ENCODE measurements around the gene KCNN4. TPM values are rescaled to one million over a fixed set of nuclear protein-coding genes. Genes with fewer than 3 reads are reported as not detected.

Gene KCNN4
- total and polyA plus RNA-seq, 2 experiments from 2014 or later: 0.86 to 3.2 TPM

DNA sequence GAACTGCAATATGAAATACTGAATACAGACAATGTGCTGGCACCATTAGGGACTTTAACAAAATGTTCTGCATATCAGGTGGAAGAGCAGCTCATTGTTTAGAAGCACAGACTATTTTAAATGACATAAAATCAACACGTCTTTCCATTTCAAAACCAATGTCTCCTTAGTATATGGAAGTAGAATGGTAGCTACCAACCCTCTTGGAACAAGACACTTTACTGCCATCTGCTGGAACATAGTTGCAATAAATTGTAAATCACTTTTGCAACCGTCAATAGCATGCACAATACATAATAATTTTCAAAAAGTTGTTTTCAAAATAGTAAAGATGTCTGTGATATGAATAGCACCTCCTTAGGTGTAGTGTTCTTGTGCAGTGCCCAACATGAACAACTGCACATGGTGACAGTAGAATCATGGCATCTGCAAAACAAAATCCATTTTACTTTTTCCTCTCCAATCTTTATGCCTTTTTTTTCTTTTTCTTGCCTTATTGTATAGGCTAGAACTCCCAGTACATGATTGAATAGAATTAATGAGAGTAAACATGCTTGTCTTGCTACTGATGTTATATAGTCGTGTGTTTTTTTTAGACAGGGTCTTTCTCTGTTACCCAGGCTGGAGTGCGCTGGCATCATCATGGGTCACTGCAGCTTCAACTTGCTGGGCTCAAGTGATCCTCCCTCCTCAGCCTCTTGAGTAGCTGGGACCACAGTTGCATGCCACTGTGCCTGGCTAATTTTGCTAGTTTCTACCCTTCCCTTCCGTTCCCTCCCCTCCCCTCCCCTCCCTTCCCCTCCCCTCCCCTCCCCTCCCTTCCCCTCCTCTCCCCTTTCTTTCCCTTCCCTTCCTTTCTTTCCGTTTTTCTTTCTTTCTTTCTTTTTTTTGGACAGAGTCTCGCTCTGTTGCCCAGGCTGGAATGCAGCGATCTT lies 29.3 kb upstream of the KCNN4 start:
- H4K20me1 ChIP-seq (replicated peaks; ENCODE audit: insufficient read depth): no peaks in the 10 kb centered on the region
- Mint-ChIP-seq H3K9me3 (peaks cover 9% of the 10 kb centered on the region; the same call in 2 of the 3 replicates), H3K4me3 (no peak overlapping the region), H3K4me1 (no peaks in the 10 kb centered on the region), H3K27ac (no peak overlapping the region), H3K36me3 (ENCODE audit: low read depth) (no peaks in the 10 kb centered on the region), H3K27me3 (ENCODE audit: insufficient read depth, low read depth, poor library complexity) (peaks cover 13% of the 10 kb centered on the region)
- H2AFZ ChIP-seq: no peak overlapping the region
- no peaks in the 10 kb centered on the region for H3K79me2 ChIP-seq (replicated peaks; ENCODE audit: insufficient read depth)
- no peaks in the 10 kb centered on the region for H3K36me3 ChIP-seq (ENCODE audit: insufficient read depth)
- peak; percentile 81 for DNase-seq (ENCODE audit: low spot score)
- TF ChIP-seq, protein P1, sequence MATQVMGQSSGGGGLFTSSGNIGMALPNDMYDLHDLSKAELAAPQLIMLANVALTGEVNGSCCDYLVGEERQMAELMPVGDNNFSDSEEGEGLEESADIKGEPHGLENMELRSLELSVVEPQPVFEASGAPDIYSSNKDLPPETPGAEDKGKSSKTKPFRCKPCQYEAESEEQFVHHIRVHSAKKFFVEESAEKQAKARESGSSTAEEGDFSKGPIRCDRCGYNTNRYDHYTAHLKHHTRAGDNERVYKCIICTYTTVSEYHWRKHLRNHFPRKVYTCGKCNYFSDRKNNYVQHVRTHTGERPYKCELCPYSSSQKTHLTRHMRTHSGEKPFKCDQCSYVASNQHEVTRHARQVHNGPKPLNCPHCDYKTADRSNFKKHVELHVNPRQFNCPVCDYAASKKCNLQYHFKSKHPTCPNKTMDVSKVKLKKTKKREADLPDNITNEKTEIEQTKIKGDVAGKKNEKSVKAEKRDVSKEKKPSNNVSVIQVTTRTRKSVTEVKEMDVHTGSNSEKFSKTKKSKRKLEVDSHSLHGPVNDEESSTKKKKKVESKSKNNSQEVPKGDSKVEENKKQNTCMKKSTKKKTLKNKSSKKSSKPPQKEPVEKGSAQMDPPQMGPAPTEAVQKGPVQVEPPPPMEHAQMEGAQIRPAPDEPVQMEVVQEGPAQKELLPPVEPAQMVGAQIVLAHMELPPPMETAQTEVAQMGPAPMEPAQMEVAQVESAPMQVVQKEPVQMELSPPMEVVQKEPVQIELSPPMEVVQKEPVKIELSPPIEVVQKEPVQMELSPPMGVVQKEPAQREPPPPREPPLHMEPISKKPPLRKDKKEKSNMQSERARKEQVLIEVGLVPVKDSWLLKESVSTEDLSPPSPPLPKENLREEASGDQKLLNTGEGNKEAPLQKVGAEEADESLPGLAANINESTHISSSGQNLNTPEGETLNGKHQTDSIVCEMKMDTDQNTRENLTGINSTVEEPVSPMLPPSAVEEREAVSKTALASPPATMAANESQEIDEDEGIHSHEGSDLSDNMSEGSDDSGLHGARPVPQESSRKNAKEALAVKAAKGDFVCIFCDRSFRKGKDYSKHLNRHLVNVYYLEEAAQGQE (IDR thresholded peaks at IDR 0.05; ENCODE audit: unreplicated experiment): no peak
- TF ChIP-seq, protein P2, sequence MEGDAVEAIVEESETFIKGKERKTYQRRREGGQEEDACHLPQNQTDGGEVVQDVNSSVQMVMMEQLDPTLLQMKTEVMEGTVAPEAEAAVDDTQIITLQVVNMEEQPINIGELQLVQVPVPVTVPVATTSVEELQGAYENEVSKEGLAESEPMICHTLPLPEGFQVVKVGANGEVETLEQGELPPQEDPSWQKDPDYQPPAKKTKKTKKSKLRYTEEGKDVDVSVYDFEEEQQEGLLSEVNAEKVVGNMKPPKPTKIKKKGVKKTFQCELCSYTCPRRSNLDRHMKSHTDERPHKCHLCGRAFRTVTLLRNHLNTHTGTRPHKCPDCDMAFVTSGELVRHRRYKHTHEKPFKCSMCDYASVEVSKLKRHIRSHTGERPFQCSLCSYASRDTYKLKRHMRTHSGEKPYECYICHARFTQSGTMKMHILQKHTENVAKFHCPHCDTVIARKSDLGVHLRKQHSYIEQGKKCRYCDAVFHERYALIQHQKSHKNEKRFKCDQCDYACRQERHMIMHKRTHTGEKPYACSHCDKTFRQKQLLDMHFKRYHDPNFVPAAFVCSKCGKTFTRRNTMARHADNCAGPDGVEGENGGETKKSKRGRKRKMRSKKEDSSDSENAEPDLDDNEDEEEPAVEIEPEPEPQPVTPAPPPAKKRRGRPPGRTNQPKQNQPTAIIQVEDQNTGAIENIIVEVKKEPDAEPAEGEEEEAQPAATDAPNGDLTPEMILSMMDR (conservative IDR thresholded peaks at IDR 0.05; ENCODE audit: low read depth in 2 of 2): peak; percentile 67 to 75
- no peak for TF ChIP-seq STAT1 (IDR thresholded peaks at IDR 0.05; ENCODE audit: unreplicated experiment)
- no peak for TF ChIP-seq CREB1 (CRISPR knock-in tag; IDR thresholded peaks at IDR 0.05; ENCODE audit: low read depth)
- H3K9me2 ChIP-seq (ENCODE audit: insufficient read depth): 0 out of 2 replicates have a peak, but pooled peaks cover 4% of the 10 kb centered on the region
- no peaks in the 10 kb centered on the region for H3K4me1 ChIP-seq (ENCODE audit: insufficient read depth)
- H3K4me3 ChIP-seq: no peak overlapping the region
- H3K27ac ChIP-seq (ENCODE audit: low read depth): no peak overlapping the region
- H3F3A ChIP-seq (replicated peaks; ENCODE audit: low read depth): no peaks in the 10 kb centered on the region
- peak; percentile 46; the same call in 2 of the 3 replicates for ATAC-seq
- no peak overlapping the region for H3K4me2 ChIP-seq
- no peaks in the 10 kb centered on the region for H3K27me3 ChIP-seq (ENCODE audit: insufficient read depth)

DNA sequence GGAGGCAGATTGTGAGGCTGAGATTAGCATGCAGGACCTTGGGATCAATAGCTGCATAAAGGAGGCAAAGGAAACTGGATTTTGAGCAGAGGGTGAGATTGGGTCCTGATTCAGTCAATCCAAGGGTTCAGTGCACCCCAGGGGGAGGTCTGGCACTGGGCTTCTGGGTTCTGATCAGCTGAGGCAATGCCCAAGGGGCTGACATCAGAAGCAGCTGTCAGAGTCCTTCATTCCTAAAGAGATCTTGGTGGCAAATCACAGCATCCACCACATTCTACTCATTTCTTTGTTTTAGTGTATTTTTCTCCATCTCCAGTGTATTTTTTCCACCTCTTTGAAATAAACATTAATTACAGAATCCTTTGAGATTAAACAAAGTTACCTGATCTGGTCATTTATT lies 26.9 kb upstream of the KCNN4 start:
- Histone ChIP-seq H3K4me3 (no peak overlapping the region), H3K4me1 (ENCODE audit: insufficient read depth) (no peaks in the 10 kb centered on the region), H3F3A (replicated peaks; ENCODE audit: low read depth) (no peaks in the 10 kb centered on the region), H3K79me2 (replicated peaks; ENCODE audit: insufficient read depth) (no peaks in the 10 kb centered on the region), H3K4me2 (no peak overlapping the region), H4K20me1 (replicated peaks; ENCODE audit: insufficient read depth) (no peaks in the 10 kb centered on the region), H3K36me3 (ENCODE audit: insufficient read depth) (no peaks in the 10 kb centered on the region), H3K9me2 (ENCODE audit: insufficient read depth) (0 out of 2 replicates have a peak, but pooled peaks cover 4% of the 10 kb centered on the region), H3K27ac (ENCODE audit: low read depth) (no peak overlapping the region), H3K27me3 (ENCODE audit: insufficient read depth) (no peaks in the 10 kb centered on the region), H2AFZ (no peak overlapping the region)
- Mint-ChIP-seq H3K4me1 (no peaks in the 10 kb centered on the region; the same call in 2 of the 3 replicates), H3K27ac (no peak overlapping the region), H3K4me3 (no peak overlapping the region), H3K27me3 (ENCODE audit: insufficient read depth, low read depth, poor library complexity) (peaks cover 13% of the 10 kb centered on the region), H3K36me3 (ENCODE audit: low read depth) (no peaks in the 10 kb centered on the region), H3K9me3 (no peaks in the 10 kb centered on the region; the same call in 2 of the 3 replicates)
- ATAC-seq: no peak
- DNase-seq (ENCODE audit: low spot score): no peak
- TF ChIP-seq NANOG (IDR thresholded peaks at IDR 0.05; ENCODE audit: borderline replicate concordance) (no peak), CREB1 (CRISPR knock-in tag; IDR thresholded peaks at IDR 0.05; ENCODE audit: low read depth) (no peak), EZH2phosphoT487 (IDR thresholded peaks at IDR 0.05; ENCODE audit: unreplicated experiment) (no peak), ZNF114 (CRISPR knock-in tag; IDR thresholded peaks at IDR 0.05) (no peak), STAT1 (IDR thresholded peaks at IDR 0.05; ENCODE audit: unreplicated experiment) (no peak), EZH2 (IDR thresholded peaks at IDR 0.05; ENCODE audit: low read depth, unreplicated experiment) (no peak)
- TF ChIP-seq, protein P2 (conservative IDR thresholded peaks at IDR 0.05; ENCODE audit: low read depth in 2 of 2): no peak
